ENCODE data around the gene FOXO1.

FOXO1 gene

DNA sequence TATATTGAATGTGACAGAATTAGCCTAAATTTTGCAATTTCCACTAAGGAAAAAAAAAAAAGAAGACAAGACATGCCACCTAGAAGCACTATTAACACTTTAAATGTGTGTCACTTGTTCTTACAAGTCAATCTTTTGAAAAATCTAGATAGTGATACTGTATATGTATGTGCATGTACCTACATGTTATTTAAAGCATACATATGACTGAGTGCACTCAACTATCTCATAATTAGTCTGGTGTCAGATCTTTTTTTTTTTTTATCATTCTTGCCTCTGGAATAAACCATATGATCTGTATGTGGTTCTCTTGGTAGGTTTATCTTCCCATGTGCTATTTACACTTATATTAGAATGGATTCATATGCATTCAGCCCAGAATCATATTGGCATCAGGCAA is 62.3 kb downstream of the FOXO1 start:
- H2AFZ ChIP-seq (ENCODE audit: low read depth, low read length, severe bottlenecking), result no peak overlapping the region
- peaks cover 98% of the 10 kb centered on the region for H3K79me2 ChIP-seq (ENCODE audit: insufficient read depth, low read length)
- TF ChIP-seq, protein P1, sequence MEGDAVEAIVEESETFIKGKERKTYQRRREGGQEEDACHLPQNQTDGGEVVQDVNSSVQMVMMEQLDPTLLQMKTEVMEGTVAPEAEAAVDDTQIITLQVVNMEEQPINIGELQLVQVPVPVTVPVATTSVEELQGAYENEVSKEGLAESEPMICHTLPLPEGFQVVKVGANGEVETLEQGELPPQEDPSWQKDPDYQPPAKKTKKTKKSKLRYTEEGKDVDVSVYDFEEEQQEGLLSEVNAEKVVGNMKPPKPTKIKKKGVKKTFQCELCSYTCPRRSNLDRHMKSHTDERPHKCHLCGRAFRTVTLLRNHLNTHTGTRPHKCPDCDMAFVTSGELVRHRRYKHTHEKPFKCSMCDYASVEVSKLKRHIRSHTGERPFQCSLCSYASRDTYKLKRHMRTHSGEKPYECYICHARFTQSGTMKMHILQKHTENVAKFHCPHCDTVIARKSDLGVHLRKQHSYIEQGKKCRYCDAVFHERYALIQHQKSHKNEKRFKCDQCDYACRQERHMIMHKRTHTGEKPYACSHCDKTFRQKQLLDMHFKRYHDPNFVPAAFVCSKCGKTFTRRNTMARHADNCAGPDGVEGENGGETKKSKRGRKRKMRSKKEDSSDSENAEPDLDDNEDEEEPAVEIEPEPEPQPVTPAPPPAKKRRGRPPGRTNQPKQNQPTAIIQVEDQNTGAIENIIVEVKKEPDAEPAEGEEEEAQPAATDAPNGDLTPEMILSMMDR (IDR thresholded peaks at IDR 0.05; ENCODE audit: insufficient read depth, low read length, poor library complexity, severe bottlenecking), result no peak
- TF ChIP-seq EZH2phosphoT487 (conservative IDR thresholded peaks at IDR 0.05; ENCODE audit: low read length), result no peak
- no peaks in the 10 kb centered on the region for H3K27me3 ChIP-seq (ENCODE audit: low read length)
- peaks cover 9% of the 10 kb centered on the region; the same call in 1 of the 2 replicates for H3K36me3 ChIP-seq (ENCODE audit: low read length)
- no peaks in the 10 kb centered on the region for H3K9me3 ChIP-seq (ENCODE audit: insufficient read depth, low read length)
- H4K20me1 ChIP-seq (ENCODE audit: low read depth, low read length), result peaks cover 4% of the 10 kb centered on the region; the same call in 1 of the 2 replicates
- H3K4me3 ChIP-seq (ENCODE audit: insufficient read depth, low read length, poor library complexity, severe bottlenecking), result no peak overlapping the region
- peak overlapping the region; percentile 87 for H3K4me2 ChIP-seq (ENCODE audit: low read depth, low read length, poor library complexity, severe bottlenecking)
- peaks cover 45% of the 10 kb centered on the region for H3F3A ChIP-seq (ENCODE audit: insufficient read depth)
- no peaks in the 10 kb centered on the region for H3K9me2 ChIP-seq (replicated peaks; ENCODE audit: insufficient read depth, low read length)
- H3K27ac ChIP-seq (ENCODE audit: low read depth, low read length), result peak overlapping the region; percentile 54
- H3K9ac ChIP-seq (ENCODE audit: low read length), result no peak overlapping the region

DNA sequence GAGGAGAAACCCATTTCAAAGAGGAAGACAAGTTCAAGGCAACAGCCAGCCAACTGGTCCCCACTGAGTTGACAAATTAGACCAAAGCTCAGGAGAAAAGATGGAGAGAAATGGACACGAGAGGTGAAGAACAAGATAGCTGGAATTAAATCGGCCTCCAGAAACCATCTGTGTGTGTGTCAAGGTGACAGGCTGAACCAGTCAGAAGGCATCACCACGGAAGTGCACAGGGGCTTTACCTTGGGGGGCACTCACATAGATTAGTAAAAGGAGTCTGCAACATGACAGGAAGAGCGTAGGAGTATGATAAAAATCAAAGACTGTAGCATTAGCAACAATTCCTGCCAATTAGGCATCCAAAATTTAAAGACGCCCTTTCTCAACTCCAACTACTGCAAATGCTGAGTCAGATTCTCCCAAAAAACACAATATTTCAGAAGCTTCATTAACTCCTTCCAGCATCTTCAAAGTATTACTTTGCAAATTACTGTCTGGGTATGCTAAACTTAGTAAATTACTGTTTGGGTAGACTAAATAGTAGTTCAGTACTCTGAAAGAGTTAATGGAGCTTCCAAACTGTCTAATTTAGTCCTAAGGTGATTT is 66.2 kb downstream of the FOXO1 start:
- no peaks in the 10 kb centered on the region for H3K9me3 ChIP-seq (ENCODE audit: insufficient read depth, low read length)
- peaks cover 99% of the 10 kb centered on the region for H3K79me2 ChIP-seq (ENCODE audit: insufficient read depth, low read length)
- peak overlapping the region; percentile 24 for H3K4me3 ChIP-seq (ENCODE audit: insufficient read depth, low read length, poor library complexity, severe bottlenecking)

DNA sequence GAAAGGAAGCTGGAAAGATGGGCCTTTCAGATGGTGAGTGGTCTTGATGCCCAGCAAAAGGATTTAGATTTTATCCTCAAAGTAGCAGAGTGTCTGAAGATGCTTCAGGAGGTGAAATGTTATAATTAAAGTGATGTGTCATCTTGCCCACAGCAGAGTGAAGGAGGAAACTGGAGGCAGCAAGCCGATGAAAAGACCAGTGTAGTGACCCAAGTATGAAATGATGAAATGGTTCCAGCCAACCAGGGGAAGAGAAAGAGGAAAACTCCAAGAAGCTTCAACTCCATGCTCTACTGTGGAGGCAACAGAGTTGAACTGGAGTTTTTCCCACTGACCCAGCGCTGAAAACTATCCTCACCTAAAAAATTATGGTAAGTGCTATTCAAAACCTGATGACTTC is 66.7 kb downstream of the FOXO1 start:
- H3K9me2 ChIP-seq (replicated peaks; ENCODE audit: insufficient read depth, low read length), result no peaks in the 10 kb centered on the region
- H3K27ac ChIP-seq (ENCODE audit: low read depth, low read length), result peak overlapping the region; percentile 92
- H3K27me3 ChIP-seq (ENCODE audit: low read length), result no peaks in the 10 kb centered on the region
- no peaks in the 10 kb centered on the region for H3K36me3 ChIP-seq (ENCODE audit: low read length)
- H3K9ac ChIP-seq (ENCODE audit: low read length), result peak overlapping the region; percentile 41
- peak overlapping the region; percentile 87 for H3K4me2 ChIP-seq (ENCODE audit: low read depth, low read length, poor library complexity, severe bottlenecking)
- peaks cover 100% of the 10 kb centered on the region for H3K79me2 ChIP-seq (ENCODE audit: insufficient read depth, low read length)
- H3K9me3 ChIP-seq (ENCODE audit: insufficient read depth, low read length), result no peaks in the 10 kb centered on the region
- peaks cover 6% of the 10 kb centered on the region; the same call in 1 of the 2 replicates for H4K20me1 ChIP-seq (ENCODE audit: low read depth, low read length)
- peaks cover 88% of the 10 kb centered on the region for H3F3A ChIP-seq (ENCODE audit: insufficient read depth)
- no peak overlapping the region for H2AFZ ChIP-seq (ENCODE audit: low read depth, low read length, severe bottlenecking)
- no peak for TF ChIP-seq EZH2phosphoT487 (conservative IDR thresholded peaks at IDR 0.05; ENCODE audit: low read length)
- TF ChIP-seq, protein P1 (IDR thresholded peaks at IDR 0.05; ENCODE audit: insufficient read depth, low read length, poor library complexity, severe bottlenecking), result no peak
- peak overlapping the region; percentile 24 for H3K4me3 ChIP-seq (ENCODE audit: insufficient read depth, low read length, poor library complexity, severe bottlenecking)

More for the DNA sequence above, 66.2 kb downstream of the FOXO1 start:
- Histone ChIP-seq H3F3A (ENCODE audit: insufficient read depth) (peaks cover 84% of the 10 kb centered on the region), H3K4me2 (ENCODE audit: low read depth, low read length, poor library complexity, severe bottlenecking) (peak overlapping the region; percentile 87), H4K20me1 (ENCODE audit: low read depth, low read length) (peaks cover 6% of the 10 kb centered on the region; the same call in 1 of the 2 replicates), H3K27ac (ENCODE audit: low read depth, low read length) (peak overlapping the region; percentile 92), H2AFZ (ENCODE audit: low read depth, low read length, severe bottlenecking) (no peak overlapping the region), H3K27me3 (ENCODE audit: low read length) (no peaks in the 10 kb centered on the region), H3K9ac (ENCODE audit: low read length) (peak overlapping the region; percentile 41), H3K9me2 (replicated peaks; ENCODE audit: insufficient read depth, low read length) (no peaks in the 10 kb centered on the region), H3K36me3 (ENCODE audit: low read length) (no peaks in the 10 kb centered on the region)
- TF ChIP-seq, protein P1 (IDR thresholded peaks at IDR 0.05; ENCODE audit: insufficient read depth, low read length, poor library complexity, severe bottlenecking), result no peak
- no peak for TF ChIP-seq EZH2phosphoT487 (conservative IDR thresholded peaks at IDR 0.05; ENCODE audit: low read length)

Measured in SU-DHL-6 (cell line).